IPS-20b (cell line): ENCODE measurements around the gene TTC39C.
"Not testable (repeated sequence)": the region's sequence is repeated elsewhere in the genome, so short reads cannot be mapped to it uniquely, and the experiment has no call there.

Experiments
- H3K27ac ChIP-seq: one replicate; pipeline ENCODE4 v1.5.1; 2013; ENCODE audit warnings: low read length
- H3K27me3 ChIP-seq: 2 replicates; pipeline ENCODE4 v1.6.1; 2013; ENCODE audit warnings: mild to moderate bottlenecking, low read length, inconsistent platforms; ENCODE audit not compliant: insufficient read depth
- H3K36me3 ChIP-seq: 2 replicates; pipeline ENCODE4 v1.6.1; 2013; ENCODE audit warnings: low read depth, mild to moderate bottlenecking, inconsistent platforms, low read length, moderate library complexity; ENCODE audit not compliant: insufficient read depth
- H3K4me1 ChIP-seq: 2 replicates; pipeline ENCODE4 v1.6.1; 2013; ENCODE audit warnings: mild to moderate bottlenecking, control low read depth, inconsistent platforms, low read length, moderate library complexity; ENCODE audit not compliant: insufficient read depth
- H3K4me3 ChIP-seq: 2 replicates; pipeline ENCODE4 v1.5.1; 2013; ENCODE audit warnings: mild to moderate bottlenecking, low read length, inconsistent platforms
- H3K9ac ChIP-seq: 2 replicates; pipeline ENCODE4 v1.6.1; 2013; ENCODE audit warnings: low read depth, mild to moderate bottlenecking, inconsistent platforms, low read length, moderate library complexity
- H3K9me3 ChIP-seq: 2 replicates; pipeline ENCODE4 v1.6.1; 2013; ENCODE audit warnings: mild to moderate bottlenecking, low read depth, low read length, inconsistent platforms; ENCODE audit not compliant: insufficient read depth

TTC39C gene

GRCh38 chr18:24026457-24026856 lies 11.9 kb downstream of the TTC39C start:
- no peaks in the 10 kb centered on the region for H3K36me3 ChIP-seq
- no peaks in the 10 kb centered on the region for H3K9me3 ChIP-seq
- H3K27ac ChIP-seq, result no peak overlapping the region
- H3K4me3 ChIP-seq, result no peak overlapping the region
- no peak overlapping the region for H3K9ac ChIP-seq
- peaks cover 17% of the 10 kb centered on the region; the same call in 1 of the 2 replicates for H3K4me1 ChIP-seq
- no peaks in the 10 kb centered on the region for H3K27me3 ChIP-seq

- H3K9ac ChIP-seq, result no peak overlapping the region
- H3K36me3 ChIP-seq, result no peaks in the 10 kb centered on the region
- no peaks in the 10 kb centered on the region for H3K27me3 ChIP-seq
- no peak overlapping the region for H3K27ac ChIP-seq
- H3K9me3 ChIP-seq, result no peaks in the 10 kb centered on the region
- H3K4me1 ChIP-seq, result peaks cover 13% of the 10 kb centered on the region; the same call in 1 of the 2 replicates
- no peak overlapping the region for H3K4me3 ChIP-seq
Measured at GRCh38 chr18:24027156-24027827, 12.7 kb downstream of the TTC39C start.

- not testable (repeated sequence) for H3K4me3 ChIP-seq, H3K4me1 ChIP-seq, H3K36me3 ChIP-seq, H3K9me3 ChIP-seq, H3K27ac ChIP-seq, H3K9ac ChIP-seq, H3K27me3 ChIP-seq
Measured at GRCh38 chr18:24028946-24029345, 14.4 kb downstream of the TTC39C start.

GRCh38 chr18:24031318-24031717 lies 16.8 kb downstream of the TTC39C start:
- Histone ChIP-seq H3K27ac (no peak overlapping the region), H3K9me3 (no peaks in the 10 kb centered on the region), H3K4me3 (no peak overlapping the region), H3K9ac (no peak overlapping the region), H3K36me3 (no peaks in the 10 kb centered on the region), H3K4me1 (peaks cover 6% of the 10 kb centered on the region; the same call in 1 of the 2 replicates), H3K27me3 (no peaks in the 10 kb centered on the region)

GRCh38 chr18:24031916-24032315 lies 17.4 kb downstream of the TTC39C start:
- Histone ChIP-seq H3K4me3 (no peak overlapping the region), H3K4me1 (peaks cover 6% of the 10 kb centered on the region; the same call in 1 of the 2 replicates), H3K27ac (no peak overlapping the region), H3K36me3 (no peaks in the 10 kb centered on the region), H3K9ac (no peak overlapping the region), H3K27me3 (no peaks in the 10 kb centered on the region), H3K9me3 (no peaks in the 10 kb centered on the region)

- no peak overlapping the region for H3K27ac ChIP-seq
- H3K4me3 ChIP-seq, result no peak overlapping the region
- H3K4me1 ChIP-seq, result 0 out of 2 replicates have a peak, but pooled peaks cover 6% of the 10 kb centered on the region
- no peaks in the 10 kb centered on the region for H3K36me3 ChIP-seq
- no peaks in the 10 kb centered on the region for H3K9me3 ChIP-seq
- no peaks in the 10 kb centered on the region for H3K27me3 ChIP-seq
- no peak overlapping the region for H3K9ac ChIP-seq
Measured at GRCh38 chr18:24033641-24034412, 19.3 kb downstream of the TTC39C start.

- Histone ChIP-seq H3K9ac (no peak overlapping the region), H3K36me3 (no peaks in the 10 kb centered on the region), H3K9me3 (no peaks in the 10 kb centered on the region), H3K27ac (no peak overlapping the region), H3K27me3 (no peaks in the 10 kb centered on the region), H3K4me1 (no peaks in the 10 kb centered on the region), H3K4me3 (no peak overlapping the region)
Measured at GRCh38 chr18:24035316-24035715, 20.8 kb downstream of the TTC39C start.

- Histone ChIP-seq H3K4me3 (no peak overlapping the region), H3K9me3 (peaks cover 9% of the 10 kb centered on the region), H3K4me1 (no peaks in the 10 kb centered on the region), H3K27me3 (no peaks in the 10 kb centered on the region), H3K9ac (no peak overlapping the region), H3K36me3 (no peaks in the 10 kb centered on the region), H3K27ac (no peak overlapping the region)
Measured at GRCh38 chr18:24039671-24040070, 25.1 kb downstream of the TTC39C start.

- no peaks in the 10 kb centered on the region for H3K4me1 ChIP-seq
- peaks cover 9% of the 10 kb centered on the region for H3K9me3 ChIP-seq
- H3K27ac ChIP-seq, result no peak overlapping the region
- H3K9ac ChIP-seq, result no peak overlapping the region
- H3K4me3 ChIP-seq, result no peak overlapping the region
- H3K27me3 ChIP-seq, result no peaks in the 10 kb centered on the region
- H3K36me3 ChIP-seq, result no peaks in the 10 kb centered on the region
Measured at GRCh38 chr18:24041691-24042090, 27.1 kb downstream of the TTC39C start.

GRCh38 chr18:24043403-24043802 lies 28.8 kb downstream of the TTC39C start:
- Histone ChIP-seq H3K9me3 (peaks cover 9% of the 10 kb centered on the region), H3K36me3 (no peaks in the 10 kb centered on the region), H3K27me3 (no peaks in the 10 kb centered on the region), H3K4me1 (no peaks in the 10 kb centered on the region), H3K9ac (no peak overlapping the region), H3K4me3 (no peak overlapping the region), H3K27ac (no peak overlapping the region)

GRCh38 chr18:24048261-24048660 lies 33.7 kb downstream of the TTC39C start:
- no peaks in the 10 kb centered on the region for H3K27me3 ChIP-seq
- H3K9me3 ChIP-seq, result no peaks in the 10 kb centered on the region
- no peak overlapping the region for H3K4me3 ChIP-seq
- H3K36me3 ChIP-seq, result no peaks in the 10 kb centered on the region
- no peaks in the 10 kb centered on the region for H3K4me1 ChIP-seq
- H3K9ac ChIP-seq, result no peak overlapping the region
- H3K27ac ChIP-seq, result no peak overlapping the region

- Histone ChIP-seq H3K9me3 (no peaks in the 10 kb centered on the region), H3K4me1 (no peaks in the 10 kb centered on the region), H3K27ac (no peak overlapping the region), H3K4me3 (no peak overlapping the region), H3K9ac (no peak overlapping the region), H3K27me3 (no peaks in the 10 kb centered on the region), H3K36me3 (no peaks in the 10 kb centered on the region)
Measured at GRCh38 chr18:24049142-24049541, 34.6 kb downstream of the TTC39C start.
